GM12878 (cell line): ENCODE data around the gene SCYGR3. TPM values are rescaled to one million over a fixed set of nuclear protein-coding genes. Genes with fewer than 3 reads are reported as not detected.

ENCODE experiments used
- ATAC-seq: fragments of 200-7000 bp; cut with Tn5 transposase; 3 replicates; pipeline ENCODE4 v1.9.1; 2020; ENCODE audit warnings: mild to moderate bottlenecking, moderate library complexity
- BruUV-seq: library from RNA; stranded (reverse); fragments of 400-500 nt; replicated peaks from 2 replicates; lab custom pipeline; 2021; lab: Mats Ljungman, UMichigan
- CTCF ChIA-PET: fragments of 300-600 bp; sonication (Branson Sonifier 250); formaldehyde crosslinking; extraction: SDS; loops from one replicate; lab custom pipeline; 2021; ENCODE audit warnings: inconsistent platforms; lab: Yijun Ruan, JAX
- POLR2A ChIA-PET: fragments of 350-600 bp; formaldehyde crosslinking; extraction: SDS; loops from one replicate; lab custom pipeline; 2021; ENCODE audit warnings: inconsistent platforms; lab: Charles Lee
- RAD21 ChIA-PET: fragments of 300-600 bp; sonication (Branson Sonifier 250); formaldehyde crosslinking; loops from one replicate; lab custom pipeline; 2023; ENCODE audit warnings: antibody characterized with exemption; ENCODE audit not compliant: unreplicated experiment; lab: Charles Lee
- SMC1A ChIA-PET: fragments of 300-600 bp; sonication (Branson Sonifier 250); formaldehyde crosslinking; loops from one replicate; lab custom pipeline; 2023; ENCODE audit not compliant: unreplicated experiment, uncharacterized antibody; lab: Charles Lee
- DNase-seq: peaks from one replicate; pipeline ENCODE4 v3.0.0-alpha.2; 2011; ENCODE audit warnings: low read depth, low spot score
- FAIRE-seq: peaks from 3 replicates; lab custom pipeline; 2011; peaks lifted over from hg19 to GRCh38; lab: Jason Lieb, UNC
- H2AFZ ChIP-seq: 2 replicates; pipeline ENCODE4 v1.6.0; 2011; ENCODE audit warnings: low read depth, low read length, control low read depth; ENCODE audit not compliant: control insufficient read depth
- H3K27ac ChIP-seq: 2 replicates; pipeline ENCODE4 v1.5.1; 2011; ENCODE audit warnings: control low read depth; ENCODE audit not compliant: control insufficient read depth, insufficient read depth
- H3K27me3 ChIP-seq, 2 experiments: replicated peaks in 1 of 2; 2 replicates each; pipeline versions ENCODE4 v1.6.0 to v1.6.1; 2011; ENCODE audit warnings: low read length in 1 of 2; ENCODE audit not compliant: control insufficient read depth in 2 of 2, insufficient read depth in 2 of 2
- H3K36me3 ChIP-seq, 2 experiments: 2 replicates each; pipeline ENCODE4 v1.5.1; 2011; ENCODE audit warnings: low read length in 1 of 2; ENCODE audit not compliant: control insufficient read depth in 2 of 2, insufficient read depth in 2 of 2
- H3K4me1 ChIP-seq: 2 replicates; pipeline ENCODE4 v1.6.1; 2011; ENCODE audit warnings: mild to moderate bottlenecking, low read length, moderate library complexity, mixed read lengths; ENCODE audit not compliant: control insufficient read depth, insufficient read depth
- H3K4me2 ChIP-seq: 2 replicates; pipeline ENCODE4 v1.6.0; 2011; ENCODE audit warnings: control low read depth; ENCODE audit not compliant: control insufficient read depth, insufficient read depth
- H3K4me3 ChIP-seq: fragments of 200-600 bp; sonication (generic); 2 replicates; pipeline ENCODE4 v1.5.1; 2016
- H3K79me2 ChIP-seq: 2 replicates; pipeline ENCODE4 v1.6.0; 2011; ENCODE audit warnings: low read length; ENCODE audit not compliant: control insufficient read depth, insufficient read depth
- H3K9ac ChIP-seq: 2 replicates; pipeline ENCODE4 v1.8.0; 2011; ENCODE audit warnings: low read length, control low read depth, mixed read lengths; ENCODE audit not compliant: control insufficient read depth, insufficient read depth
- H3K9me3 ChIP-seq: replicated peaks from 3 replicates; pipeline ENCODE4 v1.5.1; 2011; ENCODE audit warnings: mild to moderate bottlenecking, low read length; ENCODE audit not compliant: control insufficient read depth, insufficient read depth
- H4K20me1 ChIP-seq: 2 replicates; pipeline ENCODE4 v1.6.0; 2011; ENCODE audit not compliant: control insufficient read depth, insufficient read depth
- ATF2 ChIP-seq: IDR thresholded peaks from 2 replicates; pipeline ENCODE4 v1.6.1; 2012; ENCODE audit warnings: low read length, inconsistent platforms
- ETV6 ChIP-seq, 2 experiments: fragments of 450-650 bp in 1 of 2; IDR thresholded peaks in 1 of 2; conservative IDR thresholded peaks in 1 of 2; 2 replicates each; pipeline ENCODE4 v1.6.1; 2014; ENCODE audit warnings: antibody characterized with exemption in 1 of 2, borderline replicate concordance in 1 of 2, low read depth in 1 of 2, mild to moderate bottlenecking in 1 of 2, moderate library complexity in 1 of 2
- HDAC2 ChIP-seq: fragments of 200-600 bp; sonication (generic); IDR thresholded peaks from 2 replicates; pipeline ENCODE4 v1.6.1; 2017
- PAX5 ChIP-seq: IDR thresholded peaks from 2 replicates; pipeline ENCODE4 v1.6.1; 2011; ENCODE audit warnings: low read depth, low read length, borderline replicate concordance
- SMAD5 ChIP-seq: IDR thresholded peaks from 2 replicates; pipeline ENCODE4 v1.6.1; 2016; ENCODE audit warnings: antibody characterized with exemption, low read depth
- TCF7 ChIP-seq: IDR thresholded peaks from 2 replicates; pipeline ENCODE4 v1.6.1; 2014; ENCODE audit warnings: antibody characterized with exemption, borderline replicate concordance
- ZBTB40 ChIP-seq: fragments of 450-650 bp; IDR thresholded peaks from 2 replicates; pipeline ENCODE4 v1.6.1; 2016; ENCODE audit warnings: mild to moderate bottlenecking, moderate library complexity, borderline replicate concordance
- WGBS: methylation state at CpG from one replicate; pipeline ENCODE4 v1.1.6; 2016; ENCODE audit warnings: low lambda C conversion rate; ENCODE audit not compliant: insufficient replicate concordance, insufficient coverage; ENCODE audit errors: missing lambda C conversion rate; 5-methylcytosine and 5-hydroxymethylcytosine counted together
- in situ Hi-C: fragments of 300-500 bp; cut with MboI; formaldehyde crosslinking; loops from 9 replicates; pipeline ENCODE4 v1.14.3; 2018; ENCODE audit warnings: mixed read lengths
- intact Hi-C: fragments of 100-400 bp; cut with micrococcal nuclease; formaldehyde crosslinking; loops from one replicate; pipeline ENCODE4 v1.14.2; 2022; ENCODE audit not compliant: unreplicated experiment
- polyA plus RNA-seq, 11 experiments: library from polyadenylated mRNA; depleted of rRNA in 4 of 11; unstranded in 6 of 11; stranded (reverse) in 5 of 11; fragments of >200 nt; fragmentation: Nextera tagmentation in 4 of 11; fragmentation: Illumina TruSeq in 1 of 11; extraction: Ambion mirVana in 4 of 11; extraction: Trizol in 1 of 11; gene quantifications; 1 replicate in 1 of 11; 2 replicates in 10 of 11; pipeline versions ENCODE4 v1.2.1 to v1.2.3, GENCODE V29; 2011 to 2016; ENCODE audit warnings: inconsistent platforms in 2 of 11, missing spikeins in 2 of 11, low read depth in 1 of 11
- total RNA-seq, 4 experiments: library from RNA; depleted of rRNA in 3 of 4; stranded (reverse); fragments of >200 nt in 3 of 4; fragmentation: Illumina TruSeq in 1 of 4; extraction: Trizol in 1 of 4; gene quantifications; 2 replicates each; pipeline versions ENCODE4 v1.2.1 to v1.2.3, GENCODE V29; 2013 to 2021

Gene SCYGR3
- total and polyA plus RNA-seq, 10 of the 15 experiments (the other 5 are each of a cell fraction or from before 2014, with no cell fraction given): not detected

GRCh38 chr2:227634201-227634600 is 19.6 kb upstream of the SCYGR3 start:
- 34% methylated on average over 3 of the region's 3 CpGs for WGBS
- ChIA-PET POLR2A (no interaction called here), SMC1A (interaction anchor here (0.6 to 1.1 kb wide), 3 partner anchors 10 to 229 kb away, joined by 3 to 4 read pairs (median 3); no protein-coding TSS in a partner anchor), CTCF (interaction anchor here (1.0 to 2.7 kb wide), 6 partner anchors 10 to 256 kb away, joined by 3 to 7 read pairs (median 4); no protein-coding TSS in a partner anchor), RAD21 (no interaction called here)
- Histone ChIP-seq H3K4me3 (no peak overlapping the region), H3K27me3 (peaks cover 0 to 1% of the 10 kb centered on the region in 2 experiments; a peak in 1 of 4 replicates), H3K36me3 (no peaks in the 10 kb centered on the region), H3K79me2 (no peaks in the 10 kb centered on the region), H3K27ac (no peak overlapping the region), H3K4me1 (no peaks in the 10 kb centered on the region), H4K20me1 (no peaks in the 10 kb centered on the region), H3K9me3 (no peaks in the 10 kb centered on the region), H2AFZ (no peak overlapping the region), H3K4me2 (no peak overlapping the region), H3K9ac (no peak overlapping the region)
- DNase-seq (no peak), FAIRE-seq (no peak), ATAC-seq (no peak)
- intact Hi-C loops: no loop called here
- TF ChIP-seq SMAD5 (no peak), PAX5 (no peak), ZBTB40 (no peak), TCF7 (no peak), ETV6 (conservative IDR thresholded peaks at IDR 0.05 in 1 of 2, IDR thresholded peaks at IDR 0.05 in 1 of 2; ENCODE audit: borderline replicate concordance in 1 of 2, low read depth in 1 of 2) (no peak), ATF2 (no peak), HDAC2 (no peak)
- no TSS peak for BruUV-seq
- in situ Hi-C loops: no loop called here
